Measurements from ENCODE around the gene DHCR24.

- TF ChIP-seq CTCF (IDR thresholded peaks at IDR 0.05 in 8 of 11, conservative IDR thresholded peaks at IDR 0.05 in 3 of 11) (no peak), POLR2AphosphoS5 (IDR thresholded peaks at IDR 0.05) (no peak)
Observed at GRCh38 chr1:54869173-54869851, 17.7 kb downstream of the DHCR24 start.

Measured in spleen (tissue), 7 donors.